Measurements from ENCODE around the gene C4BPA. TPM values are rescaled to one million over a fixed set of nuclear protein-coding genes. Genes with fewer than 3 reads are reported as not detected.

Gene C4BPA
- total RNA-seq, 1 experiment from 2014 or later = not detected

DNA sequence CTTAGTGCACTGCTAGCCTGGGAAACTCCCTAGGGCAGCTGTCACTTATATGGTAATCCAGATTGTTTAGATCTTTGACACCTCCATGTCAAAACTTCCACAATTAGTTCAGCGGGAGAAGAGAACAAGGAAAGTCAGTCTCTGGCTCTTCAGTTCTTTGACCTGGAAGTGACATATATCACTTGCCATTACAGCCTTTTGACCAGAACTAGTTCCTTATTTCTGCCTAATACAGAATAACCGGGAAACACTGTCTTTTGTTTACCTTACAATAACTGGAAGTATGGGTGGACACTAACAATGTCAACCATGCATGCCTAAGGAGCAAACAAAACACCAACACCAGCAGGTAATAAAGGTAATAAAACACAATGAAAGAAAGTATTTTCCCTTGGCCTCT lies 68.3 kb downstream of the C4BPA start:
- TF ChIP-seq, protein P1, sequence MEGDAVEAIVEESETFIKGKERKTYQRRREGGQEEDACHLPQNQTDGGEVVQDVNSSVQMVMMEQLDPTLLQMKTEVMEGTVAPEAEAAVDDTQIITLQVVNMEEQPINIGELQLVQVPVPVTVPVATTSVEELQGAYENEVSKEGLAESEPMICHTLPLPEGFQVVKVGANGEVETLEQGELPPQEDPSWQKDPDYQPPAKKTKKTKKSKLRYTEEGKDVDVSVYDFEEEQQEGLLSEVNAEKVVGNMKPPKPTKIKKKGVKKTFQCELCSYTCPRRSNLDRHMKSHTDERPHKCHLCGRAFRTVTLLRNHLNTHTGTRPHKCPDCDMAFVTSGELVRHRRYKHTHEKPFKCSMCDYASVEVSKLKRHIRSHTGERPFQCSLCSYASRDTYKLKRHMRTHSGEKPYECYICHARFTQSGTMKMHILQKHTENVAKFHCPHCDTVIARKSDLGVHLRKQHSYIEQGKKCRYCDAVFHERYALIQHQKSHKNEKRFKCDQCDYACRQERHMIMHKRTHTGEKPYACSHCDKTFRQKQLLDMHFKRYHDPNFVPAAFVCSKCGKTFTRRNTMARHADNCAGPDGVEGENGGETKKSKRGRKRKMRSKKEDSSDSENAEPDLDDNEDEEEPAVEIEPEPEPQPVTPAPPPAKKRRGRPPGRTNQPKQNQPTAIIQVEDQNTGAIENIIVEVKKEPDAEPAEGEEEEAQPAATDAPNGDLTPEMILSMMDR (conservative IDR thresholded peaks at IDR 0.05) = no peak
- no peaks in the 10 kb centered on the region for H4K20me1 ChIP-seq (ENCODE audit: control insufficient read depth, insufficient read depth, insufficient read length)
- H4K91ac ChIP-seq (ENCODE audit: insufficient read length, low read depth, low read length) = no peak overlapping the region
- no peak overlapping the region for H3K9ac ChIP-seq (ENCODE audit: extremely low read depth, insufficient read length, low read length)
- no peaks in the 10 kb centered on the region for H3K23me2 ChIP-seq (ENCODE audit: insufficient read length, low read depth, low read length, poor library complexity, severe bottlenecking)
- H2BK120ac ChIP-seq (ENCODE audit: low read depth, low read length, poor library complexity, severe bottlenecking) = no peak overlapping the region
- Mint-ChIP-seq H3K36me3 (ENCODE audit: insufficient read depth in 1 of 3, low read depth in 3 of 3) (no peaks in the 10 kb centered on the region), H3K27me3 (ENCODE audit: low read depth) (no peaks in the 10 kb centered on the region; the same call in 1 of the 2 replicates), H3K4me3 (no peak overlapping the region), H3K27ac (no peak overlapping the region), H3K4me1 (no peaks in the 10 kb centered on the region), H3K9me3 (peaks cover 0 to 2% of the 10 kb centered on the region in 2 experiments; a peak in 1 of 5 replicates)
- no peaks in the 10 kb centered on the region for H3K27me3 ChIP-seq (ENCODE audit: insufficient read depth, low read length)
- H2BK15ac ChIP-seq (ENCODE audit: low read depth, low read length) = no peak overlapping the region
- H3K18ac ChIP-seq (ENCODE audit: insufficient read length, low read depth, low read length) = no peak overlapping the region
- no peak overlapping the region for H3K4ac ChIP-seq (ENCODE audit: low read depth, low read length)
- H3K4me2 ChIP-seq (ENCODE audit: insufficient read depth, insufficient read length, low read length) = no peak overlapping the region
- H3K56ac ChIP-seq (ENCODE audit: insufficient read length, low read depth, low read length) = no peak overlapping the region
- no peak overlapping the region for H2BK12ac ChIP-seq (ENCODE audit: insufficient read length, low read depth, low read length)
- H3K79me2 ChIP-seq (ENCODE audit: insufficient read depth, low read length) = no peaks in the 10 kb centered on the region
- H3K27ac ChIP-seq (ENCODE audit: insufficient read length, low read depth, low read length) = no peak overlapping the region
- H4K5ac ChIP-seq (ENCODE audit: insufficient read length, low read depth, low read length) = no peak overlapping the region
- H3T11ph ChIP-seq (ENCODE audit: low read length) = no peak overlapping the region
- no peak overlapping the region for H2AFZ ChIP-seq (ENCODE audit: low read length)
- no peak overlapping the region for H3K14ac ChIP-seq (ENCODE audit: insufficient read depth, low read length)
- no peak overlapping the region for H2BK20ac ChIP-seq (ENCODE audit: low read depth, low read length, poor library complexity, severe bottlenecking)
- H3K79me1 ChIP-seq (ENCODE audit: insufficient read depth, low read depth, low read length, poor library complexity, severe bottlenecking) = no peaks in the 10 kb centered on the region
- H3K4me1 ChIP-seq (ENCODE audit: insufficient read depth, low read length) = no peaks in the 10 kb centered on the region
- no peak overlapping the region for H2BK5ac ChIP-seq (ENCODE audit: insufficient read length, low read length)
- no peak overlapping the region for H2AK5ac ChIP-seq (ENCODE audit: insufficient read length, low read length)
- no peak overlapping the region for H4K8ac ChIP-seq (replicated peaks; ENCODE audit: insufficient read length, low read depth, low read length)
- no peaks in the 10 kb centered on the region for H3K9me3 ChIP-seq (ENCODE audit: control insufficient read depth, low read depth, low read length)
- no CpG with 5 or more reads among the region's 2 CpGs for WGBS (ENCODE audit: extremely low coverage, insufficient read length, low lambda C conversion rate)
- DNase-seq = no peak
- H3K23ac ChIP-seq (ENCODE audit: insufficient read length, low read depth, low read length) = no peak overlapping the region

All from H9 (cell line).